Coronary artery (tissue), 2 donors: ENCODE results near the gene SYT1.

Source experiments
- DNase-seq: peaks from one replicate; pipeline ENCODE4 v3.0.0-alpha.2; 2017; ENCODE audit warnings: low spot score
- H3K27ac ChIP-seq, 2 donors: fragments of 200-600 bp; sonication (generic); one replicate each; pipeline ENCODE4 v1.5.1; 2016 to 2019
- H3K4me3 ChIP-seq: fragments of 200-600 bp; sonication (generic); 2 replicates; pipeline ENCODE4 v1.5.1; 2016; ENCODE audit warnings: mild to moderate bottlenecking, moderate library complexity
- TF ChIP-seq, protein P1 (sequence below): fragments of 200-600 bp; sonication (generic); IDR thresholded peaks from one replicate; pipeline ENCODE4 v1.5.1; 2019; ENCODE audit warnings: antibody characterized with exemption

Gene SYT1

DNA sequence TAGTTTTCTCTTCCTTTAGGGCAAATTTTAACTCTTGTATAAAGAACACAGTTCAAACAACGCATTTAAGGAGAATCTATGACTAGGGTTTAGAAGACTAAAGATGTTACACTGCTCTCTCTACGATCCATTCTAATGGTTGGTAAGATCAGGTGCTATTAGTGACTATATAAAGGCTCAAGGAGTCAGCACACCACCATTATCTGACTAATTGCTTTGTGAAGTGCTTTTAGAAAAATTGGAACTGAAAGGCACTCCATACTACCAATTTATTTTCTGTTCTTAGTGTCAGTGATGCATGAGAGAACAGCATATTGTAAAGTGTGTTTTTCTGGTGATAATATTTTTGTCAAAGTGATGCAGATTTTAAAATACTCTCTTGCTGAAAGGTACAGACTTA is 136.8 kb downstream of the SYT1 start:
- no peak overlapping the region for H3K4me3 ChIP-seq
- TF ChIP-seq, protein P1, sequence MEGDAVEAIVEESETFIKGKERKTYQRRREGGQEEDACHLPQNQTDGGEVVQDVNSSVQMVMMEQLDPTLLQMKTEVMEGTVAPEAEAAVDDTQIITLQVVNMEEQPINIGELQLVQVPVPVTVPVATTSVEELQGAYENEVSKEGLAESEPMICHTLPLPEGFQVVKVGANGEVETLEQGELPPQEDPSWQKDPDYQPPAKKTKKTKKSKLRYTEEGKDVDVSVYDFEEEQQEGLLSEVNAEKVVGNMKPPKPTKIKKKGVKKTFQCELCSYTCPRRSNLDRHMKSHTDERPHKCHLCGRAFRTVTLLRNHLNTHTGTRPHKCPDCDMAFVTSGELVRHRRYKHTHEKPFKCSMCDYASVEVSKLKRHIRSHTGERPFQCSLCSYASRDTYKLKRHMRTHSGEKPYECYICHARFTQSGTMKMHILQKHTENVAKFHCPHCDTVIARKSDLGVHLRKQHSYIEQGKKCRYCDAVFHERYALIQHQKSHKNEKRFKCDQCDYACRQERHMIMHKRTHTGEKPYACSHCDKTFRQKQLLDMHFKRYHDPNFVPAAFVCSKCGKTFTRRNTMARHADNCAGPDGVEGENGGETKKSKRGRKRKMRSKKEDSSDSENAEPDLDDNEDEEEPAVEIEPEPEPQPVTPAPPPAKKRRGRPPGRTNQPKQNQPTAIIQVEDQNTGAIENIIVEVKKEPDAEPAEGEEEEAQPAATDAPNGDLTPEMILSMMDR, result no peak
- no peak overlapping the region for H3K27ac ChIP-seq
- no peak for DNase-seq

DNA sequence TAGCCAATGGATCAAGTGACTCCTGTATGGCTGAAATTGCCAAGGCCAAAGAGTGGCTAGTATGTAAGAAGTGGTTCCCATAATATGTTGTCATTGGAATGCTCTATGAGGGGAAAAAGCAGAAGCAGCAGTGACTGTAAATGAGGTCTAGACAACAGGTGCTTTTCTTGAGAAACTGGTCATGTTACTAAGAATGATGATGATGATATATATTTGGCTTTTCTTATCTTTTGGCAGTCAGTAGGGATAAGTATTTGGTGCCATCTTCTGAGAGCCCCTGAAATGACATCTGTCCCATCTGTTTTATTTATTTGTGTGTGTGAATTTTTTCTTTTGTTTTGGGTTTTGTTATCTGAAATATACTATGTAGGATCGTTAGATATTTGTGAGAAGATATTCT is 141.7 kb downstream of the SYT1 start:
- Histone ChIP-seq H3K27ac (no peak overlapping the region), H3K4me3 (no peak overlapping the region)
- TF ChIP-seq, protein P1, result no peak
- no peak for DNase-seq

DNA sequence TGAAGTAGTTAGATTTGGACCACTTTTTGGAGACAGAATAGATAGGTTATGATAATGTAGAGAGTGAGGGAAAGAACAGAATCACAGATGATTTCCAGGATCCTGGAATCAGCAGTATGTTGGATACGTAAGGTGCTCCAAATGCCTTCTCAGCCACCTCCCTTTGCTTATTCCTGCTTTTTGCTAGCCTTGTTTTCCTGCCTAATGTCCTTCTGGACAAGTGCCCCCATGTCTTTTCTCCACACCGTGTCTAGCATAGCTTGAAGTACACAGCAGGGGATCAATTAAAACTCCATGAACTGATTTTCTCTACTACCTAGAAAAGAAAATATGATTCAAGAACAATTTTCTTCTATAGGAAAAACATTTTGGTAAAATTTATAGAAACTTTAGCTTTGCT is 144.0 kb downstream of the SYT1 start:
- TF ChIP-seq, protein P1, result no peak
- Histone ChIP-seq H3K27ac (no peak overlapping the region), H3K4me3 (no peak overlapping the region)
- no peak for DNase-seq

DNA sequence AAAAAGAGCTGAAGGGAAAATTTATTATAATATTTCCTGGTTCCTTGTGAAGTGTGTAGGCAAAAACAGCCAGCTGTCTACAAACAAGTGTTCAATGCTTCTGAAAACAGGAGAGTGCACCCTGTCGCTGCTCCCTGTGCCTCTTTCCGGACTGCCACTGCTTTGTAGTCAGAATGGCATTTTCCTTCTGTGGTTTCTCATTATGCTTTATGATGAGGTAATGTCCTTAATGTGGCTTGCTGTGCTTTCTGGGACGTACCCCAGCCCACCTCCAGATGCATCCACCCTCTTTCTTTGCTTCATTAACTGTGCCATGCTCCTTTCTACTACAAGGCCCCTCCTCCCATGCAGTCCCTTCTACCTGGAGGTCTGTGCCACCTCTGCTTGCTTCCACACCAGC is 148.1 kb downstream of the SYT1 start:
- no peak overlapping the region for H3K4me3 ChIP-seq
- no peak for DNase-seq
- H3K27ac ChIP-seq, result no peak overlapping the region
- TF ChIP-seq, protein P1, result no peak

DNA sequence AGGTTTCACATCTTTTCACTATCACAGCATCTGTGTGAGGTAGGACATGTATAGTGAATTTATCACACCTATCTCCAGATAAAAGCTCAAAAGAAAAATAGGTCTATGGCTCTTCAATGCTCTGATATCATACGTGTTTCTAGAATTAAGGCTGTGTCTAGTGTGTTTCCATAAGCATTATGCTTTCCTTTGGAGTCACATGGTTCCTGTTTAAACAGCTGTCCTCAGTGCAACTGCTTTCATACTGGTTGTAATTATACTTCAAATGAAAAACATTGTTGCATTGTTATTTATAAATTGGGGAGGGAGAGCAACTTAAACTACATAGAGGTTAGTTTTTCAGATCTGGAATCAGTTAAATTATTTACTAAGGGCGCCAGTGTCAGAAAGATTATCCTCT is 151.6 kb downstream of the SYT1 start:
- Histone ChIP-seq H3K4me3 (no peak overlapping the region), H3K27ac (no peak overlapping the region)
- DNase-seq, result no peak
- TF ChIP-seq, protein P1, result no peak

DNA sequence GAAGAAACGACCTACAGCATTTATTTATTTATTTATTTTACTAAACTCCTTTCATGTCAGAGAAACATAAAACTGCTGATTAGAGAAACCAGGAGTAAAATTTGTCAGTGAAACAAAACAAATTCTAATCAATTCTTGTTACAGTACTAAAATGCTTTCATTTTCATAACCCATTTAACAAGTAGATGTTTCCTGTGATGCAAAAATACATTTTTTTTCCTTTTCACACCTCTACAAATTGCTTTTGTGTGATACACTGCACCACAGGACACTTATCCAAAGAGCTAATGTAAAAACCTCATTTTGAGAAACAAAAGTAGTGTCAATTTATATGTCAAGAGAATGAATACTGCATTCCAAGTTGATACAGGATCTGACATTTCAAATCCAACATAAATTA is 155.1 kb downstream of the SYT1 start:
- no peak overlapping the region for H3K27ac ChIP-seq
- H3K4me3 ChIP-seq, result no peak overlapping the region
- DNase-seq, result no peak
- TF ChIP-seq, protein P1, result no peak

GRCh38 chr12:79020106-79020505 is 155.5 kb downstream of the SYT1 start:
- no peak overlapping the region for H3K4me3 ChIP-seq
- DNase-seq, result no peak
- no peak overlapping the region for H3K27ac ChIP-seq
- TF ChIP-seq, protein P1, result no peak
